ENCODE results near the gene EPN2.

The EPN2 gene

GRCh38 chr17:19381741-19382444 is 144.7 kb downstream of the EPN2 start:
- DNase-seq (ENCODE audit: low read depth), result no peak

- no peak for DNase-seq (ENCODE audit: low read depth)
Measured at GRCh38 chr17:19382531-19383444, 145.6 kb downstream of the EPN2 start.

GRCh38 chr17:19383681-19384470 is 146.7 kb downstream of the EPN2 start:
- DNase-seq (ENCODE audit: low read depth), result no peak

GRCh38 chr17:19384723-19385391 is 147.7 kb downstream of the EPN2 start:
- DNase-seq (ENCODE audit: low read depth), result no peak

- no peak for DNase-seq (ENCODE audit: low read depth)
Measured at GRCh38 chr17:19385521-19385983, 148.4 kb downstream of the EPN2 start.

All from activated T-cell treated with anti-CD3 and anti-CD28 coated beads for 24 hours (primary cell).